Suppressor macrophage (primary cell): ENCODE data around the gene EPHA8.

ENCODE experiments used
- DNase-seq, 4 experiments: peaks; one replicate each; pipeline ENCODE4 v3.0.0-alpha.2; 2020 to 2022

EPHA8 gene

DNA sequence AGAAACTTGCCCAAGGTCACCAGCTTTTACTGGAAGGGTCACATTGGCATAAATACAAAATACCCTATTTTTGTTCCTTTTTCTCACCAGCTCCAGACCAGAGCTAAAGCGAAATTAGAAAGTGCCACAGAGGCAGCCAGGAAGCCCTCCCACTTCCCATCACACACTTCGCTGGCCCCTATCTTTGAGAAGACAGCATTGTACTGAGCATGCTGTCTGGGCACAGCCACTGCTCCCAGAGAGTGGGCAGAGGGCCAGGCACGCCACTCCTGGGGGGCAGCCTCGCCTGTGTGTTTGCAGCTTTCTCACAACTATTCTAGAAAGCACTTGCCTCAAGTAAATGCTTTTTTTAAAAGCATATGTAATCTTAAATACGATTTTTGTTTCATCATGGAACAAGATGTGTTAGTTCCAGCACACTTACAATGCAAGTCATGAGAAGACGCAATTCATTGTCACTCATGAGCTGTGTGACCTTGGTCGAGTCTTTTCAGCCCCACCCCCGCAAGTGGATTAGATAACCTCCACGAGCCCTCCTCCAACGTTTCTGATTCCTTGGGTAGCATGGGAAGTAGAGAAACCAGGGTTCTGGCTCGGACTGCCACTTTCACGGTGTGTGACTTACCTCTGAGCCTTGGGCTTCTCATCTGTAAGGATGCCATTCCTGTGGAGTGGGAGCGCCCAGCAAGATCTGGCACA lies 25.7 kb upstream of the EPHA8 start:
- no peak for DNase-seq

DNA sequence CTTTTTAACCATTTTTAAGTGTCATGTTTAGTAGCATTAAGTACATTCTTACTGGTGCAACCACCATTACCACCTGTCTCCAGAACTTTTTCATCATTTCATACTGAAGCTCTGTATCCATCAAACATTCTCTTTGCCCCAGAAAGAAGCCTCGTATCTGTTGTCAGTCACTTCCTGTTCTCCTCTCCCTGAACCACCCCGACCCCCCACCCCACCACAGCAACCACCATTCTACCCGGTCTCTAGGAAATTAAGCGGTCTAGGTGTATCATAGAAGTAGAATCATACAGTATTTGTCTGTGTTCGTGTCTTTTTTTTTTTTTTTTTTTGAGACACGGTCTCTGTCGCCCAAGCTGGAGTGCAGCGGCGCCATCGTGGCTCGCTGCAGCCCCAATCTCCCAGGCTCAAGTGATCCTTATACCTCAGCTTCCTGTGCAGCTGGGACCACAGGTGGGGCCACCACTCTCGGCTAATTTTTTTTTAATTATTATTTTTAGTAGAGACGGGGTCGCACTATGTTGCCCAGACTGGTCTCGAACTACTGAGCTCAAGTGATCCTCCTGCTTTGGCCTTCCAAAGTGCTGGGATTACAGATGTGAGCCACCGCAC lies 23.7 kb upstream of the EPHA8 start:
- DNase-seq, result no peak

DNA sequence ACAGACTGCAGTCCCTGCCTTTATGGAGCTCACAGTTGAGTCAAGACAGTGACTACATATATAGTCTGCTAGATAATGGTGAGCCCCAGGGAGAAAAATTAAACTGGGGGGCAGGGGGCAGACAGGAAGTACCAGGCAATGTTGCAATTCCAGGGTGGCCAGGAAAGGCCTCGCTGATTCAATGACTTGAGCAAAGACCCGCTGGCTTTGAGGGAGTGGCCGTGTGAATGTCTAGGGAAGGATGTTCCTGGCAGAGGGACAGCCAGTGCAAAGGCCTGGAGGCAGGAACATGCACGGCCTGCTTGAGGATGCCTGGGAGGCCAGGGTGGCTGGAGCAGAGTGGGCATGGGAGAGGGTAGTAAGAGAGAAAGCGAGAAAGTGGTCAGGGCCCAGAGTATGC lies 23.0 kb upstream of the EPHA8 start:
- no peak for DNase-seq

DNA sequence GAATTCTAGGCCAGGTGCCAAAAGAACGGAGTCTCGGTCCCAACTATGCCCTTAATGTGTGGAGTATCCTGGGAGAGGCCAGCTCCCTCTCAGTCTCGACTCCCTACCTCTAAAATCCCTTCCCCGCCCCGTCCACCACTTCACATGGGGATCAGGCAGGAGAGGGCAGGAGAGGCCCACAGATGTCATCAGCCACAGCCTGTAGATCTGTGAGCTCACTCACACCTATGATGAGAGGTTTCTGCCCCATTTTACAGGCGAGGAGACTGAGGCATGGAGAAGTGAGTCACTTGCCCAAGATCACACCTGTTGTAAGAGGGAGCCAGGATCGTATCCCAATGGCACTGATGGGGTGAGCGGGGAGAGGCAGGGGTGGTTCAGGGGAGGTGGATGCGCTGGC lies 20.4 kb upstream of the EPHA8 start:
- DNase-seq, result no peak

DNA sequence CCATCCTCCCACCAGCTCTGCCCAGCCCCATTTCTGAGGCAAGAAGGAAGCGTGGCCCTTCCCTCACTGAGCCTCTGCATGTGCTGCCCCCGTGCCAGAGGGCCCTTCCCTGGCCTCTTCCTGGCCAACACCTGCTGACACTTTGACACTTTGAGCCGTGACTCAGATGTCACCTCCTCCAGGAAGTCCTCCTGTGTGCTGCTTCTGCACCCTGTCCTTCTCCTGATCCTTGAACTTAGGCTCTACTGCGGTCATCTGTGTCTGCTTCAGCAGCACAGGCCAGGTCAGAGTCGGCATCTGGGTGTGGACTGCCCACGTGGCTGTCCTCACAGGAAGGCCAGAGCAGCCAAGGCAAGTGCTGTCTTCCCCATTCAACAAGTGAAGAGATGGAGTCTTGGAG lies 19.6 kb upstream of the EPHA8 start:
- no peak for DNase-seq

DNA sequence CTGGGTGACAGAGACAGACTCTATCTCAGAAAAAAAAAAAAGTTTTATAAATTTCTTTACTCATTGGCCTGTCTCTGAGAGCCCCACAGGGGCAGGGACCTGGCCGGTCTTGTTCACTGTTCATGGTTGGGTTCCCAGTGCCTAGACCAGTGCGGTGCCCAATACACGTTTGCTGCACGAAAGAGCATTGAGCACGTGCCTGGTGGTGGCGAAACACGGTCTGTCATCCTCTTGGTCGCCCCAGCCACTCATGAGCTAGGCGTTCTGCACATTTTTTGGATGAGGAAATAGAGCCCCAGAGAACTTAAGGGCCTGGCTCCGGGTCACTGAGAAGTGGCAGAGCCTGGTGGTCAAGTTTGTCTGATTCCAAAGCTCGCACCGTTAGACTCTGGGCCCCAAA lies 18.7 kb upstream of the EPHA8 start:
- no peak for DNase-seq

DNA sequence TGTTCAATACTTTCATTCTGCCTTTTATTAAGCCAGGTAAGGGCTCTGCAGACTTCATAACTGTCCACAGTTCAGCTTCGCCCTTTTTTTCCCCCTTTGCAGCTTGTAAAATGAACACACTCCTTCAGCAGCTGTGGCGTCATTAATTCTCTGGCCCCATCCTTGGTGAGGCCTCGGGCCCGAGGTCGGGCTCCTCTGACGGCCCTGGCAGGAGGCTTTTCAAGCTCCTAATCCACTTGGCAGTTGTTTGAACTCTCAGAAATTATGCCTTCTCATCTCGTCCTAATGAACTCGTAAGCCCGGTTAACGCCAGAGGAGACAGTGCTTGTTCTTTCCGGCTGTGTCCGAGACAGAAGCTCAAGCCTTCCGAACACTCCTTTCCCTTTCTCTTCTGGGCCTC lies 18.1 kb upstream of the EPHA8 start:
- DNase-seq, result no peak

DNA sequence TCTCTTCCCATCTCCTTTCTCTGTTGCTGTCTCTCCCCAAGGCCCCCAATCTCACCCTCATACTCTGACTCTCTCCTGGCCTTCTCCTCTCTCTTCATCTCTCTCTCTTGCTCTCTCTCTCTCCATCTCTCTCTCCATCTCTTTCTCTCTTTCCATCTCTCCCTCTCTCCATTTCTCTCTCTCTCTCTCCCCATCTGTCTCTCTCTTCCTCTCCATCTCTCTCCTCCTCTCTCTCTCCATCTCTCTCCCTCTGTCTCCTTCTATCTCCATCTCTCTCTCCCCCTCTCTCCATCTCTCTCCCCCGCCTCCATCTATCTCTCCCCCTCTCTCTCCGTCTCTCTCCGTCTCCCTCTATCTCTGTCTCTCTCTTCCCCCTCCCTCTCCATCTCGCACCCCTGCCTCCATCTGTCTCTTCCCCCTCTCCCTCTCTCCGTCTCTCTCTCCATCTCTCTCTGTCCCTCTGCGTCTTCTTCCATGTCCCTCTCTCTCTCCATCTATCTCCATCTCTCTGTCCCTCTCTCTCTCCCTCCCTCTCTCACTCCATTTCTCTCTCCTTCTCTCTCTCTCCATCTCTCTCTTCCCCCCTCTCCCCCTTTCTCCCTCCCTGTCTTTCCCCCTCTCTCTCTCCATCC lies 16.0 kb upstream of the EPHA8 start:
- DNase-seq, result no peak

DNA sequence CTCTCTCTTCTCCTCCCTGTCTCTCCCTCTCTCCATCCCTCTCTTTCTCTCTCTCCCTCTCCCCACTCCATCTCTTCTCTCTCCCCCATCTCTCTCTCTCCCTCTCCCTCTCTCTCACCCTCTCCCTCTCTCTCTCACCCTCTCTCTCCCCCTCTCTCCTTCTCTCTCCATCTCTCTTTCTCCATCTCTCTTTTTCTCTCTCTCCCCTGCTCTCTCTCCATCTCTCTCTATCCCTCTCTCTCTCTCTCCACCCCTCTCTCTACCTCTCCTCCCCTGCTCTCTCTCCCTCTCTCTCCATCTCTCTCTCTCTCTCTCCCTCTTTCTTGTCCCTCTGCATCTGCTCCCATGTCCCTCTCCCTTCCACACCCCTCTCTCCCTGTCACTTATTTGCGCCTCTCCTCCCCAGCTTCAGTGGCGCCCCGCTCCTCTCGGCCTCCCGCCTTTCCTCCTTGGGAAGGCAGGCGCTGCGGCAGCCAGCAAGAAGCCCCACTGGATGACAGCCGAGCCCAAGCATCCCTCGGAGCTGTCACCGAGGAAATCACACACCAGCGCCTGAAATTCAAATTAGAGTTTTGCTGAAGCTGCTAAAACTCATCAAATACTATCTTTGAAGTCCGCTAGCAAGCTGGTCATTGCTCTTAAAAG lies 15.3 kb upstream of the EPHA8 start:
- no peak for DNase-seq

DNA sequence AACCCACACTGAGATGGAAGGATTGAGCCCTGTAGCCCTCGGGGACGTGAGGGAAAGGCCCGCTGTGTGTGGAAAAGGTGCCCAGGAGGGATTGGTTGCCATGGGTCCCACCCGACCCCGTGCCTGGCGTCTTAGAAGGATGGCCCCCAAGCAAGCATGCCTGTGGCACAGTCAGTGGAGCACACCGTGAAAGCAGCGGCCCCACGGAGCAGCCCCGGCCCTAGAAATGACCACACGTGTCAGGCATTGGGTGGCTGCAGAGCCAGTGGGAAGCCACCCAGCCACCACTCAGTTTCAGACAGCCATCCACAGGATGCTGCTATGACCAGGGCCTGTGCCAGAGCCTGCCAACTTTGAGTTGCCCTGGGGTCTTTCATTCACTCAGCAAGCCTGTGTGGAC lies 13.3 kb upstream of the EPHA8 start:
- no peak for DNase-seq

DNA sequence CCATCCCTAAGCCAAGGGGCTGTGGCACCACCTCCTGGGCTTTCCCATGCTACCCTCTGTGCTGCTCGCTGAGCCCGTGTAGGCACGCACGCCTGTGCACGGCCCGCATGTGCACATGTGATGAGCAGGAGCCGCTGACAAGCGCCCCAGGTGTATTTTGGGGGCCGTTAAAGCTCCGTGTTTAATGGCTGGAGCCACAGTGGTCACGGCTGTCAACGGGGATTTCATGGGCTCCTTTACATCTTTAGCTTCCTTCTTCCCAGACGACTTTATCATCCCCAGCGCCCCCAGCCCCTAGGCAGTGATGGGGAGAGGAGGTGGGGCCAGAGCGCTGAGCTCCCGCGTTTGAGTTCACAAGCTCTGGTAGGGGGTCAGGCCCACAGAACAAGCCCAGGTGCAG lies 11.7 kb upstream of the EPHA8 start:
- no peak for DNase-seq

DNA sequence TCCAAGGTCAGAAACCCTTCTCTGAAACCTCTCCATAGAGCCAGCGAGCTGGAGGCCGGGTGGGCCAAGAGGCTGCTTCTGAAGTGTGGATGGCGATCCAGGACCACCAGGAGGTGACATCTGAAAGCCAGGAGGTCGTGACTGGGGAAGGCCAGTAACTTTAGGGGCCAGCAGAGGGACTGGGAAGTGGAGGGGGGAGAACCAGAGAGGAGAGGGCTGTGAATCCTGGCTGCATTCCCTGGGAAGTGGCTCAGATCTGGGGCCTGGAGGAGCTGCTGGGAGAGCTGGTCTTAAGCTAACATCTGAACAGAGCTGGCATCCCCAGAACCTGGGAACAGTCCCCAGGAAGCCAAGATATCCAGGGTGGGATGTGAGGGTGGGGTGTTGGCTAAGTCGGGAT lies 11.3 kb upstream of the EPHA8 start:
- DNase-seq, result no peak

DNA sequence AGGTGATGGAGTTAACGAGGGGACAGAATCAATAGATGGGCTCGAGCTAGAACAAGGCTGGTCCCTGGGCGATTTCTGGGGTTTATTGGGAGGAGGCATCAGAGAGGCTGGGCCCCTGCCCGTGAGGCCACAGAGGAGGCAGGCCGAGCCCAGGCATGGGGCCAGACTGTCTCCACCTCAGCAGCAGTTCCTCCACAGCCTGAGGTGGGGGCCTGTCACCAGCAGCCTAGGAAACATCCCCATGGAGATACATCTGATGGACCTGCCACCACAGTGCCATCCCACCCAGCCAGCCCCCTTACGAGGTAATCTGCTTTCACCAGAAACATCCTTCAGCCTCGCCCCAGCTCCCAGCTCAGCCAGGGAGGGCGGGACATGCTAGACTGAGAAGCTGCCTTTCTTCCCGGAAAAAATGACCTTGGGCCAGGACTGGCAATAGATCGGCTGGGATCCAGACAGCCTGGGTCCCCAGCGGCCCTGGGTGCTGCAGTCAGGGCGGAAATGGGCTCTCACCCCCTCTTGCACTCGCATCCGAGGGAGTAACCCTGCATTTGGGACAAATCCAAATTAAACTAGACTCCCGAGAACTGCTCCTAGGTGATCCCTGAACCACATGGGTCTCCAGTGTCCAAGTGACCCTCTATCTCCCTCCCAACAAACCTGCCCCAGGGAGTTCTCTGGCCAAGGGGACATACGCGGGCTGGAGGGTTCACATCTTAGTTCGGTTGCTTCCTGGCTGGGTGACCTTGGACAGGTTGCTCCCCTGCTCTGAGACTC lies 10.0 kb upstream of the EPHA8 start:
- DNase-seq, result no peak

DNA sequence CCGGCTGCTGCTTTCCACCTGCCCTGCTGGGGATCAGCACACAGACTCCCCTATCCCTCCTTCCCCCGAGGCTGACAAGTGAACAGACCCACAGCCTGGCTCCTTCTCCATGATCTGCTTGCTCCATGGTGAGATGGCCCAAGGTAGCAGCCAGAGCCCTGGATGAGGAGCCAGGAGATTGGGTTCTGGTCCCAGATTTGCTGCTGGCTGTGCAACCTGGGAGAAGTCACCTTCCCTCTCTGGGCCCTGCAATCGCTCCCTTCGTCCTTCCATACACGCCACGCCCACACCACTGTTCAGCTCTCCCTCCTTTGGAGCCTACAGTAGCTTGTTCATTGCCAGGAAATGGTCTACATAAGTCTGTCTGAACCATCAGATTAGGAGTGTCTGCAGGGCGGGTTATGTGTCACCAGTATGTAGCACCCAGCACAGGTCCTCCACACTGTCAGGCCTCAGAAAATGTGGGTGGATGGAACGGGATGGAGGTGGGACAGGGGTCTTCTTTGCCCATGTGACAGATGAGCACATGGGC lies 9.2 kb upstream of the EPHA8 start:
- DNase-seq, result no peak

DNA sequence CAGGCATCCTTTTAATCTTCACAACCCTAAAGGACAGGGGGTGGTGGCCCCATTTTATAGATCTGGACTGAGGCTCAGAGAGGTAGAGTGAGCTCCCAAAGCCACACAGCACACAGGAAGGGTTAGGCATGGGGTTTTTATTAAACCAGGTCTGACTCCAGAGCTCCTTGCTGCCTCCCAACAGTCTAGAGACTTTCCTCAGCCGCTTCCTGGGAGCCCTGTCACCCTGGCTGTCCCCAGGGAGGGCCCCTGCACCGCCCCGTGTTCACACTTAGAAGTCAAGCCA lies 8.0 kb upstream of the EPHA8 start:
- no peak for DNase-seq

DNA sequence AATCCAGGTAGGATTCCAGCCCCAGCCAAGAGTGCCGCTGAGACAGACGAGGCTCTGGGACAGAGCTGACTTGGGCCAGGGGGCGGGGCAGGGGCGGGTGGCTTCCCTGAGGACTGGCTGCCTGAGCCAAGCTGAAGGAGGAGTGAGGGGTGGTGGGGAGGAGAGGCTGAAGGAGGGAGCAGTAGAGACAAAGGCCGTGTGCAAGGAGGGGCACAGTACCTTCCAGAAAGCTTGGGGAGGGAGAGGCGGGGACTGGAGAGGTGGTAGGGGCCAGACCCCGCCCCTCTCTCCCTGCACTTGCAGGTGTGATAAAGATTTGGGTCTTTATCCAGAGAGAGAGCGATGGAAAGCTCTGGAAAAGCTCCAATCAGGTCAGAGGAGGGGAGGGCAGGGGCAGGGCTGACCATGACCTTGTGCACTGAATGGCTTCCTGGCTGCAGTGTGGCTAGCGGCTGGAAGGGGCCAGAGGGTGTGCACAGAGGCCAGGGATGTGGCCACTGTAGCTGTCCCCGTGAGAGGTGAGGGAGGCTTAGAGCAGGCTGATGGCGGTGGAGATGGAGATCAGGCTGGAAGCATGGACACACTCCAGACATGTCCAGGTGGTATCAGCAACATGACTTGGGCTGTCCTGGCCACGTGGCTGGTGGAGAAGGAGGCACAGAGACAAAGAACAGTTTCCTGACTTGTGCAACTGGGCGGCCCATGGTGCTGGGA lies 6.7 kb upstream of the EPHA8 start:
- DNase-seq, result no peak

DNA sequence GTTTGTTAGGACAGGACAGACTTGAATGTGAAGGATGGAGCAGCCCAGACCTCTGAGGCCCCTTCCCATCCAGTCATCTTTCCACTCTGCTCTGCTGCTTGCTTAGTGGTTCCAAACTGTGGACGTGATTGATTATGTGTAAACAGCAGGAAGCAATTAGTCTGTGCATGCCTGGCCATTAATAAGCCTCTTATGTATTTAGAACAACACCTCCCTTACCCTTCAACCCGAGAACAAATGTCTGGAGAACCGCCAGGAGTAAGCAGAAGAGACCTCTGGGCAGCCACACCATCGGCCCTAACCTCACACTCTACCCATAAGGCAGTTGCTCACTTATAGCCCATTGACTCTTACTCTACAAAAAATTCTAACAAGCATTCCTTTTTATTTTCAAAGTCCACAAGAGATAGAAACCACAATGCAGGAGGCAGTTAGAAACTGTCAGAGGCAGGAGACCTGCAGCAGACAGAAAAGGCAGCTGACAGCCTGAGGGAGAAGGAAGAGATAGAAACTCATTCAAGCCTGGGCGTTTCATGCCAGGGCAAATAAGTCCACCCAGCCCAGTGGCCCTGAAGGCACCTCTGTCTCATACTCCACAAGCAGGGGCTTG lies 5.8 kb upstream of the EPHA8 start:
- no peak for DNase-seq

DNA sequence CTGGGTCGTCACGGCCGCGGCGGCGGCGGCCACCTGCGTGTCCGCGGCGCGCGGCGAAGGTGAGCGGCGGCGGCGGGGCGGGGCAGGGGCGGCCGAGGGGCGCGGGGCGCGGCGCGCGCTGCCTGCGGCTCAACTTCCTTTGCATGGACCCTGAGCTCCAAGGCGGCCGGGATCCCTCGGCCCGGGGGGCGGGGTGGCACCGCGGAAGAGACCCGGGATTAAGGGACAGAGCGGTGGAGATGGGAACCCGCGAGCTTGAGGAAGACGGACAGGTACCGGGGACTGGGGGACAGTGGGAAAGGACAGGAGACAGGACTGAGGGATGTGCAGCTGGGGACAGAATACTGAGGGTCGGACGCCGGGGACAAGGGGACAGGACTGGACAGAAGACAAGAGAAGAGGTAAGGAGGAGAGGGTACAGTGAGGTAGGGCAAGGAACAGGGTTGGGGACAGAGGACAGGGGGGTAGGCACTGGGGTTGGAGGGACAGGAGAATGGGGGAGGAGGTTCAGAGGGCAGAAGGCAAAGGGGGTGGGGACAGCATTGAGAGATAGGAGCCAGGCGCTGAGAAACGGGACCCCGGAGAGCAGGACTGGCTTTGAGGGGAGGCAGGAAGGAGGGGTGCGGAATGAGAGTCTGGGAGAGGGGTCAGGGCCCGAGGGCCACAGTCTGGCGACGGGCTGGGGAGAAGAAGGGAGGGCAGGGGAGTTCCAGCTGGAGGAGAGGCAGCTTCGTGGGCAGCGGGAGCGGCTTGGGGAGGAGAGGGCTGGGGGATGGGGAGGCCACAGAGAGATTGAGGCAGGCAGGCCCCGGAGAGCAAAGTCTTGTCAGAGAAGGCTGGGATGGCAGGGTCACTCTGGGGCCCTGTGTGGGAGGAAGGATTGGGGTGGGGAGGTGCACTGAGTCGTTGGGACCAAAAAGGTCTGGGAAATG lies 648 bp downstream of the EPHA8 start:
- no peak for DNase-seq

DNA sequence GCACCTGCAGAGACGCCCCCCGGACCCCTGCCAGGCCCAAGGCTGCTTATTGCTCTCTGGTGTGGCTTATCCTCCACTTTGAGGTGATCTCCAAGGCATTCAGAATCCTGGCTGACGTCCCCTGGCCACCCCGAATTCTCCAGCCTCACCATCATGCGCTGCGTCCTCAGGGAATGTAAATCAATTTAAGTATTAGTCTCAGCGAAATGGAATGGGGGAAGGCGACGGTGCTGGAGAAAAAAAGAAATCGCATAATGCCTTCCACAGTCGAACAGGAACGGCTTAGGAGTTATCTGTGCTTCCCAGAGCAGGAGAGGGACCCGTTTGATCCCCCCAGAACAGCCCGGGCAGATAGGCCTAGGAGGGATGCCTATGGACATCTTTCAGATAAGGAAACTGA lies 2.9 kb downstream of the EPHA8 start:
- no peak for DNase-seq

DNA sequence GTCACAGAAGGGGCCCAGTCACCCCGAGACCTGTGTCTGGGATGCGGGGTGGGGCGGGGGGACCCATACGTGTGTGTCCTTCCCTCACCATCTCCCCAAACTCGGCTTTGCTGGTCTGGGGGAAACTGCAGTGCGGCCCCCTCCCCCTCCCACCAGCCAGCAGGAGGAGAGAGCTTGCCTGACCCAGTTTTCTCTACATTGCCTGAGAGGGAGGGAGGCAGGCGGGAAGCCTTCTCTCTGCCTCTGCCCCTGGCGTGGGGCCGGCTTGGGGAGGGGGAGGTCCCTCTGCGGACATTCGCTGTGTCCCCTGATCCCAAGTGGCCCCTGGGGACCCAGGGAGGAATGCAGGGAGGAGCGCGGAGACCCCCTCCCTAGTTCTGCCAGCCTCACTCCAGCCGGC lies 3.9 kb downstream of the EPHA8 start:
- DNase-seq, result no peak

DNA sequence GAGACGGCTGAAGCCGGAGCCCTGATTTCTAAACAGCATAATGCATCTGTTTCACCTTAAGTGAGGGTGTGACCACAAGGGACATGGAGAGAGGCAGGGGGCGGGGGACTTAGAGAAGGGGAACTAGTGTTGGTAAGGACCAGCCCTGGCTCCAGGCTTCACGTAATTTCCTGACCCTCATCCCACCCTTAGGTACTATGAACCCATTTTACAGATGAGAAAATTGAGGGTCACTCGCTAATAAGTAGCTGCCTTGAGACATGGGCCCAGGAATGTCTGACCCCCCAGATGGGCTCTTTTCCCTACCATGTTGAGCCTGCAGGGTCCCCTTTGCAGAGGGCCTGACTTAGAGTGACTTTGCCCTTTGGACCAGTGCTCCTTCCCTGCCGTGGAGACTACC lies 4.7 kb downstream of the EPHA8 start:
- DNase-seq, result no peak
